Muscle layer of colon (tissue), 2 donors: ENCODE measurements around the gene ZNF14.
"Not testable (repeated sequence)": the region's sequence is repeated elsewhere in the genome, so short reads cannot be mapped to it uniquely, and the experiment has no call there.

Experiments
- H3K27ac ChIP-seq: one replicate; pipeline ENCODE4 v1.7.0; 2013; ENCODE audit warnings: low read depth, mild to moderate bottlenecking, low read length, moderate library complexity
- H3K27me3 ChIP-seq, 2 donors: one replicate each; pipeline ENCODE4 v1.7.0; 2013; ENCODE audit warnings: low read length in 2 of 2, mild to moderate bottlenecking in 2 of 2; ENCODE audit not compliant: insufficient read depth in 2 of 2, control insufficient read depth in 1 of 2
- H3K36me3 ChIP-seq: one replicate; pipeline ENCODE4 v1.7.0; 2013; ENCODE audit warnings: mild to moderate bottlenecking, low read length; ENCODE audit not compliant: insufficient read depth
- H3K4me1 ChIP-seq: one replicate; pipeline ENCODE4 v1.7.0; 2013; ENCODE audit warnings: mild to moderate bottlenecking, low read length; ENCODE audit not compliant: insufficient read depth
- H3K4me3 ChIP-seq, 2 donors: one replicate each; pipeline ENCODE4 v1.7.0; 2013; ENCODE audit warnings: low read length in 2 of 2, low read depth in 1 of 2, mild to moderate bottlenecking in 1 of 2, moderate library complexity in 1 of 2
- H3K9ac ChIP-seq: one replicate; pipeline ENCODE4 v1.7.0; 2013; ENCODE audit warnings: low read length
- H3K9me3 ChIP-seq: one replicate; pipeline ENCODE4 v1.7.0; 2013; ENCODE audit warnings: mild to moderate bottlenecking, low read length
- donor health status: abdominal sarcoma.
- donor health status: Adenocarcinoma of cecum.

Gene ZNF14

DNA sequence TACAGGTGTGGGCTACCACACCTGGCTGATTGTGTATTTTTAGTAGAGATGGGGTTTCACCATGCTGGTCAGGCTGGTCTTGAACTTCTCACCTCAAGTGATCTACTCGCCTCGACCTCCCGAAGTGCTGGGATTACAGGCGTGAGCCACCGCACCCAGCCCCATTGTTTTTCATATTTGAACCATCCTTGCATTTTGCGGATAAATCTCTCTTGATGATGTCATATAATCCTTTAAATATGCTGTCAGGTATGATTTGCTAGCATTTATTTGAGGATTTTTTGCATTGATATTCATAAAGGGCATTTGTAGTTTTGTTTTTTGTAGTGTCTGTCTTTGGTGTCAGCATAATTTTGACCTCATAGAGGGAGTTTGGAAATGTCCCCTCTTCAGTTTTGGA is 58.6 kb downstream of the ZNF14 start:
- H3K4me1 ChIP-seq, result peaks cover 8% of the 10 kb centered on the region
- H3K4me3 ChIP-seq, result no peak overlapping the region
- peaks cover 12% of the 10 kb centered on the region for H3K36me3 ChIP-seq
- H3K27me3 ChIP-seq, result no peaks in the 10 kb centered on the region
- H3K27ac ChIP-seq, result no peak overlapping the region
- H3K9me3 ChIP-seq, result no peaks in the 10 kb centered on the region
- H3K9ac ChIP-seq, result no peak overlapping the region

DNA sequence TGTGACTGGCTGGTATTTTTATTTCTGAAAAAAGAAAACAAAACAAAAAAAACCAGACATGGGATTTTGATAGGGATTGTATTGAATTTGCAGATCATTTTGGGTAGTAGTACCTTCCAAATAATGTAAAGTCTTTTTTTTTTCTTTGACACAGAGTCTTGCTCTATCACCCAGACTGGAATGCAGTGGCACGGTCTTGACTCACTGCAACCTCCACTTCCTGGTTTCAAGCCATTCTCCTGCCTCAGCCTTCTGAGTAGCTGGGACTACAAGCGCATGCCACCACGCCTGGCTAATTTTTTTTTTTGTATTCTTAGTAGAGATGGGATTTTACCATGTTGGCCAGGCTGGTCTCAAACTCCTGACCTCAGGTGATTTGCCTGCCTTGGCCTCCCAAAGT is 60.1 kb downstream of the ZNF14 start:
- H3K36me3 ChIP-seq, result peaks cover 6% of the 10 kb centered on the region
- H3K27me3 ChIP-seq, result no peaks in the 10 kb centered on the region
- H3K4me3 ChIP-seq, result no peak overlapping the region
- no peak overlapping the region for H3K9ac ChIP-seq
- no peak overlapping the region for H3K27ac ChIP-seq
- H3K4me1 ChIP-seq, result peaks cover 13% of the 10 kb centered on the region
- no peaks in the 10 kb centered on the region for H3K9me3 ChIP-seq

DNA sequence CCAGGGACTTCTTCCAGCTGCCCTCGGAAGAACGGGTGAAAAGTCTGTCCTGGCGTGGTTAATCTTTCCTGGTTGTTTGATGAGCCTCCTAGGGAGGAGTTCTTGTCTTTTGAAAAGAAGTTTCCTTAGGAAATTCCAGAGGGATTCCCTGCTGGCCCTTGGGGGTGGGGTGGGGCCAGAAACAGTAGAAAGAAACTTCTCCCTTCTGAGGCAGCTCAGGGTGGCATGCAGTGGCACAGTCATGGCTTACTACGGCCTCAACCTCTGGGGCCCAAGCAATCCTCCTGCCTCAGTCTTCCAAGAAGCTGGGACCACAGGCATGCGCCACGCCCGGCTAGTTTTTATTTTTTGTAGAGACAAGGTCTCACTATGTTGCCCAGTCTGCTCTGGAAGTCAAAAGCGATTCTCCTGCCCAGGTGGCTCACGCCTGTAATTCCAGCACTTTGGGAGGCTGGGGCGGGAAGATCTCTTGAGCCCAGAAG is 62.8 kb downstream of the ZNF14 start:
- Histone ChIP-seq H3K9ac (no peak overlapping the region), H3K27ac (no peak overlapping the region), H3K9me3 (no peaks in the 10 kb centered on the region)

DNA sequence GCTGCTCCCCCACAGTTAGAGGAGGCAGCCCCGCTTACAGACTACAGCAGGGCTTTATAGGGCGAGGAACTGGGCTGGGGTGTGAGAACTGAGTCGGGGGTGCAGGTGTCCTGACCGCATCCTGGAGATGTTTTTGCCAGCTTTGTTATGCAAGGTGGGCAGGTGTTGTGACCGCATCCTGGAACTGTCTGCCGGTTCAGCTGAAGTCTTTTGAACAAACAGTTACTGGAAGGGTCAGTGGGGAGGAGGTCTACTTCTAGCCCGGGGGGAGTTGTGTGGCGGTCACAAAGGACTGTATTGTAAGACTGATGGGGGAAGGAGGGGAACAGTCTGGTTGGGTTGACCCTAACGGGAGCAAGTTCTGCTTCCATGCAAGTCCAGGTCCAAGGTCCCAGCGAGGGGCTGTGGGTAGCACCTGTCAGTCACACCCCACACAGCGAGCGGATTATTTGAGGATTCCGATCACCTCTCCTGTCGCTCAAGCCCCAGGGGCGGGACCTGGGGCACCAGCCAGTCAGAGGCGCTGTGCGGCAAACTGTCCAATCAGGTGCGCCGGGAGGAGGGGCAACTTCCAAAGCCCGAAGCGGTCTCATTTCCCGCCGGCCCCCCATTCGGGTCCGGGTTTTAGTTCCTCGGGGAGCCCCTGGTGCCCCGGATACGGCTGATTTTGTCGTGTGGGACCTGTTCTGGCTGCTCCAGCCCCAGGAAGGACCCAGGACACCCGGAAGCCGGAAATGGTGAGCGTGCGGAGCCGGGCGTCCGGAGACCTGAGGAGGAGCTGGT is 64.5 kb downstream of the ZNF14 start, which contains the start of gene ZNF101:
TSS of gene ZNF101 (plus strand) at position 610 of the 783 bp plus-strand sequence. CDS start at position 735, 125 bp downstream.
- Histone ChIP-seq H3K4me1 (peaks cover 13% of the 10 kb centered on the region), H3K9ac (peak within 1 kb of the TSS; percentile 57), H3K36me3 (peaks cover 6% of the 10 kb centered on the region), H3K4me3 (peak within 1 kb of the TSS; percentile 78 to 84), H3K27ac (peak within 1 kb of the TSS; percentile 90), H3K9me3 (no peaks in the 10 kb centered on the region), H3K27me3 (no peaks in the 10 kb centered on the region)

More for the DNA sequence above, 62.8 kb downstream of the ZNF14 start:
- Histone ChIP-seq H3K36me3 (peaks cover 6% of the 10 kb centered on the region), H3K4me3 (no peak overlapping the region), H3K4me1 (peaks cover 13% of the 10 kb centered on the region), H3K27me3 (no peaks in the 10 kb centered on the region)

DNA sequence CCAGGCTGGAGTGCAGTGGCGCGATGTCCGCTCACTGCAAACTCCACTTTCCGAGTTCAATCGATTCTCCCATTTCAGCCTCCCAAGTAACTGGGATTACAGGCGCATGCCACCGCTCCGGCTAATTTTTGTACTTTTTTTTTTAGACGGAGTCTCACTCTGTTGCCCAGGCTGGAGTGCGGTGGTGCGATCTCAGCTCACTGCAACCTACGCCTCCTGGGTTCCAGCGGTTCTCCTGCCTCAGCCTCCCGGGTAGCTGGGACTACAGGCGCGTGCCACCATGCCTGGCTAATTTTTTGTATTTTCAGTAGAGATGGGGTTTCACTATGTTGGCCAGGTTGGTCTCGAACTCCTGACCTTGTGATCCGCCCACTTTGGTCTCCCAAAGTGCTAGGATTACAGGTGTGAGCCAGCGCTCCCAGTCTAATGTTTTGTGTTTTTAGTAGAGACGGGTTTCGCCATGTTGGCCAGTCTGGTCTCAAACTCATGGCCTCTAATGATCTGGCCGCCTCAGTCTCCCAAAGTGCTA is 67.4 kb downstream of the ZNF14 start:
- H3K36me3 ChIP-seq, H3K27ac ChIP-seq, H3K9ac ChIP-seq, H3K4me3 ChIP-seq, H3K9me3 ChIP-seq, H3K27me3 ChIP-seq: not testable (repeated sequence)
- H3K4me1 ChIP-seq, result peaks cover 29% of the 10 kb centered on the region

DNA sequence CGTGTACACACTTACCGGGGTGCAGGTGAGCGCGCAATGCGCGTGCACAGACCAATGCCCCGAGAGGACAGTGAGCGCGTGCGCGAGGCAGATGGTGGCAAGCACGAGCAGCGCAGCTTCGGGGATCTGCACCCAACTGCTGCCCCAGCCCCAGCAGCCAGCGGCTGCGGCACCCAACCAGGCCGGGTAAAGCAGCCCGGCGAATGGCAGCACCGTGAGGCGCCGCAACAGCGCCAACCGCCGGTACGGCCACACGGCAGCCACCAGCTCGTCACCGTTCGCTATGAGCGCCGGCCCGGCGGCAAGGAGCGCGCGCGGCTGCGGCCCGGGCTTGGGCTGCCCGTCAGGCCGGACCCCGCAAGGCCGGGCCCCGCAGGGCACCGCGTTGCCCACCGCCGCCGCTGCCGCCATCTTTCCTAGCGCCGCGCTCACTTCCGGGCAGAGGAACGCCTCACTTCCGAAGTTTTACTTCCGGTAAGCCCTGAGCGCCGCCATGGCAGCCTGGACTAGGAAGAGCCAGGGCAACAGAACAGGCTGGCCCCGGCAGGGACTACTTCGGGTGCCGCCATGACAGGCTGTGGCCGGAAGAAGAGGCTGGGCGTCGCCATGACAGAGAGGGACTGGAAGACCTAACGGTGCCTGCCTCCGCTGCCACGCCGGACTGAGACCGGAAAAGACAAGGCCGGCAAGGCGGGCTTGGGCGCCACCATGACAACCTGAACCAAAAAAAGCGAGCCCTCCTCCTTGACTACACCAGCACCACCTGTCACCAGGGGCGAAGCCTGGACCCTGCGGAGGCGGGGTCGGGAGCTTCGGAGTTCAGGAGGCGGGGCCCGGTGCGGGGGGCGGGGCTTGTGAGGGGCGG is 69.4 kb downstream of the ZNF14 start, which contains the start of gene ATP13A1:
TSS of gene ATP13A1 (minus strand) at position 421 of the 865 bp plus-strand sequence. CDS start at position 411, 10 bp downstream.
- Histone ChIP-seq H3K9ac (peak within 1 kb of the TSS; percentile 80), H3K4me3 (peak within 1 kb of the TSS; percentile 76 to 99), H3K9me3 (no peaks in the 10 kb centered on the region), H3K27me3 (no peaks in the 10 kb centered on the region), H3K27ac (peak within 1 kb of the TSS; percentile 78), H3K36me3 (peaks cover 3% of the 10 kb centered on the region), H3K4me1 (peaks cover 21% of the 10 kb centered on the region)

DNA sequence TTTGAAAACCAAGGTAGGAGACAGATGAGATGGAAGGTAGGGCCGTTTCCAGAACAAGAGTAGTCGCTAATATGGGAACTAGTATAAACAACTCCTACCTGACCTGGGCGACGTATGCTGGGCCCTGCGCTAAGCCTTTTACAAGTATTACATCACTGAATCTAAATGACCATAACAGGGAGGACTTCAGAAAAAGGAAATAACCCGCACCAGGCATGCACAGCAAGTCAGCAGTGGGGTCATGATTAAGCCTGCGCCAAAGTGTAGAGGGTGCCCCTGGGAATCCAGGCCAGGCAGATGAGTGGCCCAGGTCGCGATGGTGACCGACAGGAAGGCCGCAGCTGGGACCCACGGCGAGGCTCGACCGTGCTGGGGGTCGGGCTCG is 70.0 kb downstream of the ZNF14 start:
- peak overlapping the region; percentile 60 for H3K27ac ChIP-seq
- H3K9ac ChIP-seq, result peak overlapping the region; percentile 80
- peaks cover 9% of the 10 kb centered on the region for H3K36me3 ChIP-seq
- no peaks in the 10 kb centered on the region for H3K9me3 ChIP-seq
- H3K4me1 ChIP-seq, result peaks cover 15% of the 10 kb centered on the region
- H3K4me3 ChIP-seq, result peak overlapping the region; percentile 76 to 99
- H3K27me3 ChIP-seq, result no peaks in the 10 kb centered on the region

DNA sequence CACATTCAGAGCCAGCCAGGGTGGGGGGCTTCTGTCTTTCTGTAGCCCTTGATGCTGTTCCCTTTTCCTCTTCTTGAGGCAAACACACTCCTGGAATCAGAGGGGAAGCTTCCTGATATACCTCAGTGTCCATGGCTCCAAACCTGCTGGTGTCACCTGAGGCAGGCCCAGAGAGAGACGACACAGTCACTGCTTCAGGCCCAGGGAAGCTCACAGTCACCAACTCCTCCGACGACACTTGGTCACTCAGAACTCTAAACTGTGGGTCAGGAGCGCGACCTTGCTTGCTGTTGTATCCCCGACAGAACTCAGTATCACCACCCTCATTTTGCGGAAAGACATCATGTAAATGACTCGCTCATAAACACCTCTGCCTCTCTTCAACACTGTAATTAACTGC is 70.6 kb downstream of the ZNF14 start:
- Histone ChIP-seq H3K4me3 (peak overlapping the region in 1 of 2 donors; percentile 99), H3K27ac (no peak overlapping the region), H3K9me3 (no peaks in the 10 kb centered on the region), H3K4me1 (peaks cover 15% of the 10 kb centered on the region), H3K36me3 (peaks cover 12% of the 10 kb centered on the region), H3K9ac (peak overlapping the region; percentile 80), H3K27me3 (no peaks in the 10 kb centered on the region)

DNA sequence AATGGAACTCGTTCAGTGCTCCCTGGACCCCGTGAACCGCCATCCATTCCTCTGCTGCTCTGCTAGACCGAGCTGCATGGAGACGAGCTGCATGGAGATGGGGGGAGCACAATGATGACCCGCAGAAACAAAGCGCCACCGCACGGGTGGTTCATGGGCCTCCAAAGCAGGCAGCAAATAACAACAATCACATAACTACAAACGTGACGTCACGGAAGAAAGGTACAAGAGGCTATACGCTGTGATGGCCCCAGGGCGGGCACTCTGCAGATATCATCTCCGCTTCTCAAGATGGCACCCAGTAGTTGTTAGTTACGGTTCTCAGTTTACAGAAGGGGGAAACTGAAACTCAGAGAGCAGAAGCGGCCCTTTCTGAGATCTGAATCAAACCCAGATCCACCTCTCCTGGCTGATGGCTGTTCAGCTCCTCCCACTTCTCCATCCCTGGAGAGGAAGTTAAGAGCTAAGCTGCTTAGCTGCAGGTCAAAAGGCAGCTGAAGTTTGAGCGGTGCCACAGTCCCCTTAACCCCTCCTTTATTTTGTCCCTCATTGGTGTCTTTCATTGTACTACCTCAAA is 71.1 kb downstream of the ZNF14 start:
- H3K27ac ChIP-seq, result no peak overlapping the region
- peaks cover 15% of the 10 kb centered on the region for H3K4me1 ChIP-seq
- H3K9me3 ChIP-seq, result no peaks in the 10 kb centered on the region
- peak overlapping the region in 1 of 2 donors; percentile 99 for H3K4me3 ChIP-seq
- no peaks in the 10 kb centered on the region for H3K27me3 ChIP-seq
- no peak overlapping the region for H3K9ac ChIP-seq
- H3K36me3 ChIP-seq, result peaks cover 18% of the 10 kb centered on the region

DNA sequence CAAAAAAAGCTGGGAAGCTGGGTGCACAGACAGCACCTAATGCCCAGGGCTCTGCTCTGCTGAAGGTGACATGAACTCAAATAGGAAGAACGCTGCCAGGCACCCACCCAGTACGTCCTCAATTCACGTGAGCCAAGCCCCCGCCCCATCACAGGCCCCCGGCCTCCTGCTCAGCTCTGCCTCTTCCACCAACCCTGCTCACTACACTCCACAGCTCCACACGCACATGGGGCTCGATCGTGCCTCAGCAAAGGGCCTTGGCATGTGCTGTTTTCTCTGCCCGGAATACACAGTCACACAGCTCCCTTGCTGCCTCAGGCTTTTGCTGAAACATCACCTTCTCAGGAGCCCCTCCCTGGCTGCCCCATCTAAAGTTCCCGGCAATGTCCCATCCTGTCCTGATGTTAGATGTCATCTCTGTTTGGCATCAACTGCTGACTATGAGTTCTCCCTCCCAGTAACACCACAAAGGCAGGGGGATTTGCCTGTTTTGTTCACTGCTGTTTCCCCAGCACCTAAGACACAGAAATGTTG is 71.7 kb downstream of the ZNF14 start:
- H3K27ac ChIP-seq, result no peak overlapping the region
- no peaks in the 10 kb centered on the region for H3K27me3 ChIP-seq
- peaks cover 15% of the 10 kb centered on the region for H3K4me1 ChIP-seq
- peaks cover 24% of the 10 kb centered on the region for H3K36me3 ChIP-seq
- H3K9me3 ChIP-seq, result no peaks in the 10 kb centered on the region
- no peak overlapping the region for H3K9ac ChIP-seq
- H3K4me3 ChIP-seq, result no peak overlapping the region
